ENCODE measurements around the gene DDB1.

DDB1 gene

DNA sequence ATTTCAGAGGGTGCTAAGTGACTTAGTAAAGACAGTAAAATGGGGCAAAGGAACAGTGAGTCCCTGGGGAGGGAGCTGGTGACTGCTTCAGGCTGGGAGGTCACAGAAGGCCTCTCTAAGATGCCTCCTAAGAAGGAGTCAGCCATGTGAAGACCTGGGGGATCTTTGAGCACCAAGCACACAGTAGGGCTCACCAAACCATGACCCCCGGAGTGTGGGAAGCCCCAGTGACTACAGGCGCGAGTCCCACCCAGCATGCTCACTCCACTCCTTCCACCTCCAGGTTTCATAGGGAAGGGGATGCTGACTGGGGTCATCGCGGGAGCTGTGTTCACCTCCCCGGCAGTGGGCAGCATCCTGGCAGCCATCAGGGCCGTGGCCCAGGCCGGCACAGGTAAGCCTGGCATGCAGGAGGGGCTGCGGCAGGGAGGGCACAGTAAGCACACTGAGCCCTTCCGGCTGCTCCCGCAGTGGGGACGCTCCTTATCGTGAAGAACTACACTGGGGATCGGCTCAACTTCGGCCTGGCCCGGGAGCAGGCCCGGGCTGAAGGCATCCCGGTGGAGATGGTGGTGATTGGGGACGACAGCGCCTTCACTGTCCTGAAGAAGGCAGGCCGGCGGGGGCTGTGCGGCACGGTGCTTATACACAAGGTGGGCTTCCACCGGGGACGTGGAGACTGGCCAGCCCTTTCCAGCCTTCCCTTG is 6.0 kb upstream of the DDB1 start:
- POLR2A ChIA-PET, result interaction anchor here (0.8 to 0.9 kb wide), 2 partner anchors 23 to 45 kb away, joined by 3 read pairs; partner anchors contain the start of genes CYB561A3 and TMEM138
- H3K4me3 ChIP-seq (ENCODE audit: low read depth, low read length), result no peak overlapping the region
- DNase-seq (ENCODE audit: low read depth, low spot score), result no peak
- TF ChIP-seq, protein P1, sequence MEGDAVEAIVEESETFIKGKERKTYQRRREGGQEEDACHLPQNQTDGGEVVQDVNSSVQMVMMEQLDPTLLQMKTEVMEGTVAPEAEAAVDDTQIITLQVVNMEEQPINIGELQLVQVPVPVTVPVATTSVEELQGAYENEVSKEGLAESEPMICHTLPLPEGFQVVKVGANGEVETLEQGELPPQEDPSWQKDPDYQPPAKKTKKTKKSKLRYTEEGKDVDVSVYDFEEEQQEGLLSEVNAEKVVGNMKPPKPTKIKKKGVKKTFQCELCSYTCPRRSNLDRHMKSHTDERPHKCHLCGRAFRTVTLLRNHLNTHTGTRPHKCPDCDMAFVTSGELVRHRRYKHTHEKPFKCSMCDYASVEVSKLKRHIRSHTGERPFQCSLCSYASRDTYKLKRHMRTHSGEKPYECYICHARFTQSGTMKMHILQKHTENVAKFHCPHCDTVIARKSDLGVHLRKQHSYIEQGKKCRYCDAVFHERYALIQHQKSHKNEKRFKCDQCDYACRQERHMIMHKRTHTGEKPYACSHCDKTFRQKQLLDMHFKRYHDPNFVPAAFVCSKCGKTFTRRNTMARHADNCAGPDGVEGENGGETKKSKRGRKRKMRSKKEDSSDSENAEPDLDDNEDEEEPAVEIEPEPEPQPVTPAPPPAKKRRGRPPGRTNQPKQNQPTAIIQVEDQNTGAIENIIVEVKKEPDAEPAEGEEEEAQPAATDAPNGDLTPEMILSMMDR (IDR thresholded peaks at IDR 0.05; ENCODE audit: insufficient read depth, low read length, missing control alignments), result no peak
- CTCF ChIA-PET, result interaction anchor here (1.1 to 10.1 kb wide), 4 partner anchors 11 to 299 kb away, joined by 3 to 926 read pairs (median 178); partner anchors contain the start of genes CYB561A3, TMEM138 and TMEM216

GRCh38 chr11:61337706-61338470 is 5.0 kb upstream of the DDB1 start:
- ChIA-PET POLR2A (interaction anchor here (0.8 to 2.2 kb wide), 3 partner anchors 24 to 46 kb away, joined by 3 to 9 read pairs (median 3); partner anchors contain the start of genes CYB561A3 and TMEM138), CTCF (interaction anchor here (1.1 to 10.1 kb wide), 5 partner anchors 10 to 300 kb away, joined by 3 to 926 read pairs (median 13); partner anchors contain the start of genes CYB561A3, TMEM138 and TMEM216)
- TF ChIP-seq, protein P1 (IDR thresholded peaks at IDR 0.05; ENCODE audit: insufficient read depth, low read length, missing control alignments), result no peak
- H3K4me3 ChIP-seq (ENCODE audit: low read depth, low read length), result no peak overlapping the region
- no peak for DNase-seq (ENCODE audit: low read depth, low spot score)

GRCh38 chr11:61336171-61336935 is 3.4 kb upstream of the DDB1 start:
- no peak for DNase-seq (ENCODE audit: low read depth, low spot score)
- ChIA-PET CTCF (interaction anchor here (0.7 to 10.1 kb wide), 26 partner anchors 8 to 336 kb away, joined by 3 to 926 read pairs (median 4); partner anchors contain the start of genes CYB561A3, TMEM138, TMEM216 and VWCE), POLR2A (interaction anchor here (0.8 to 2.2 kb wide), 4 partner anchors 25 to 56 kb away, joined by 3 to 9 read pairs (median 4); partner anchors contain the start of genes CYB561A3, TMEM138 and TMEM216)
- no peak overlapping the region for H3K4me3 ChIP-seq (ENCODE audit: low read depth, low read length)
- TF ChIP-seq, protein P1 (IDR thresholded peaks at IDR 0.05; ENCODE audit: insufficient read depth, low read length, missing control alignments), result peak; percentile 97

- ChIA-PET POLR2A (no interaction called here), CTCF (interaction anchor here (0.8 to 10.1 kb wide), 14 partner anchors 7 to 337 kb away, joined by 3 to 926 read pairs (median 4); partner anchors contain the start of genes CYB561A3, TMEM138 and TMEM216)
- no peak for DNase-seq (ENCODE audit: low read depth, low spot score)
- TF ChIP-seq, protein P1 (IDR thresholded peaks at IDR 0.05; ENCODE audit: insufficient read depth, low read length, missing control alignments), result no peak
- no peak overlapping the region for H3K4me3 ChIP-seq (ENCODE audit: low read depth, low read length)
Measured at GRCh38 chr11:61335355-61335710, 2.4 kb upstream of the DDB1 start.

GRCh38 chr11:61334434-61335354 is 1.8 kb upstream of the DDB1 start:
- DNase-seq (ENCODE audit: low read depth, low spot score), result no peak
- TF ChIP-seq, protein P1 (IDR thresholded peaks at IDR 0.05; ENCODE audit: insufficient read depth, low read length, missing control alignments), result no peak
- ChIA-PET CTCF (interaction anchor here (1.0 to 10.1 kb wide), 11 partner anchors 13 to 182 kb away, joined by 3 to 926 read pairs (median 4); partner anchors contain the start of genes CYB561A3, TMEM138 and TMEM216), POLR2A (interaction anchor here (1.5 to 1.8 kb wide), 3 partner anchors 27 to 52 kb away, joined by 6 to 9 read pairs (median 6); partner anchors contain the start of genes CYB561A3 and TMEM138)
- no peak overlapping the region for H3K4me3 ChIP-seq (ENCODE audit: low read depth, low read length)

All from AG04449 (cell line).